Measurements from ENCODE around the gene IKZF3.

IKZF3 gene

GRCh38 chr17:39769974-39770587 is 94.0 kb downstream of the IKZF3 start (continued):
- no peak for TF ChIP-seq ZSCAN18 (tag by site-specific recombination; IDR thresholded peaks at IDR 0.05)
- TF ChIP-seq ZNF529 (tag by site-specific recombination; IDR thresholded peaks at IDR 0.05; ENCODE audit: insufficient replicate concordance), result no peak
- peak; percentile 68; the same call in 1 of the 2 replicates for TF ChIP-seq ZNF792 (tag by site-specific recombination; IDR thresholded peaks at IDR 0.05)
- peak; percentile 75 for TF ChIP-seq KLF10 (tag by site-specific recombination; IDR thresholded peaks at IDR 0.05)
- TF ChIP-seq BCL11B (tag by site-specific recombination; IDR thresholded peaks at IDR 0.05; ENCODE audit: low read depth), result peak; percentile 83
- TF ChIP-seq, protein P1, sequence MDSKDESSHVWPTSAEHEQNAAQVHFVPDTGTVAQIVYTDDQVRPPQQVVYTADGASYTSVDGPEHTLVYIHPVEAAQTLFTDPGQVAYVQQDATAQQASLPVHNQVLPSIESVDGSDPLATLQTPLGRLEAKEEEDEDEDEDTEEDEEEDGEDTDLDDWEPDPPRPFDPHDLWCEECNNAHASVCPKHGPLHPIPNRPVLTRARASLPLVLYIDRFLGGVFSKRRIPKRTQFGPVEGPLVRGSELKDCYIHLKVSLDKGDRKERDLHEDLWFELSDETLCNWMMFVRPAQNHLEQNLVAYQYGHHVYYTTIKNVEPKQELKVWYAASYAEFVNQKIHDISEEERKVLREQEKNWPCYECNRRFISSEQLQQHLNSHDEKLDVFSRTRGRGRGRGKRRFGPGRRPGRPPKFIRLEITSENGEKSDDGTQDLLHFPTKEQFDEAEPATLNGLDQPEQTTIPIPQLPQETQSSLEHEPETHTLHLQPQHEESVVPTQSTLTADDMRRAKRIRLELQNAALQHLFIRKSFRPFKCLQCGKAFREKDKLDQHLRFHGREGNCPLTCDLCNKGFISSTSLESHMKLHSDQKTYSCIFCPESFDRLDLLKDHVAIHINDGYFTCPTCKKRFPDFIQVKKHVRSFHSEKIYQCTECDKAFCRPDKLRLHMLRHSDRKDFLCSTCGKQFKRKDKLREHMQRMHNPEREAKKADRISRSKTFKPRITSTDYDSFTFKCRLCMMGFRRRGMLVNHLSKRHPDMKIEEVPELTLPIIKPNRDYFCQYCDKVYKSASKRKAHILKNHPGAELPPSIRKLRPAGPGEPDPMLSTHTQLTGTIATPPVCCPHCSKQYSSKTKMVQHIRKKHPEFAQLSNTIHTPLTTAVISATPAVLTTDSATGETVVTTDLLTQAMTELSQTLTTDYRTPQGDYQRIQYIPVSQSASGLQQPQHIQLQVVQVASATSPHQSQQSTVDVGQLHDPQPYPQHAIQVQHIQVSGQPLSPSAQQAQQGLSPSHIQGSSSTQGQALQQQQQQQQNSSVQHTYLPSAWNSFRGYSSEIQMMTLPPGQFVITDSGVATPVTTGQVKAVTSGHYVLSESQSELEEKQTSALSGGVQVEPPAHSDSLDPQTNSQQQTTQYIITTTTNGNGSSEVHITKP (tag by site-specific recombination; IDR thresholded peaks at IDR 0.05), result peak; percentile 65
- TF ChIP-seq, protein P2, sequence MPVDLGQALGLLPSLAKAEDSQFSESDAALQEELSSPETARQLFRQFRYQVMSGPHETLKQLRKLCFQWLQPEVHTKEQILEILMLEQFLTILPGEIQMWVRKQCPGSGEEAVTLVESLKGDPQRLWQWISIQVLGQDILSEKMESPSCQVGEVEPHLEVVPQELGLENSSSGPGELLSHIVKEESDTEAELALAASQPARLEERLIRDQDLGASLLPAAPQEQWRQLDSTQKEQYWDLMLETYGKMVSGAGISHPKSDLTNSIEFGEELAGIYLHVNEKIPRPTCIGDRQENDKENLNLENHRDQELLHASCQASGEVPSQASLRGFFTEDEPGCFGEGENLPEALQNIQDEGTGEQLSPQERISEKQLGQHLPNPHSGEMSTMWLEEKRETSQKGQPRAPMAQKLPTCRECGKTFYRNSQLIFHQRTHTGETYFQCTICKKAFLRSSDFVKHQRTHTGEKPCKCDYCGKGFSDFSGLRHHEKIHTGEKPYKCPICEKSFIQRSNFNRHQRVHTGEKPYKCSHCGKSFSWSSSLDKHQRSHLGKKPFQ (tag by site-specific recombination; IDR thresholded peaks at IDR 0.05), result peak; percentile 98
- TF ChIP-seq ZXDB (tag by site-specific recombination; IDR thresholded peaks at IDR 0.05), result peak; percentile 97
- TF ChIP-seq ZEB2 (tag by site-specific recombination; IDR thresholded peaks at IDR 0.05), result peak; percentile 77
- TF ChIP-seq ZNF664 (tag by site-specific recombination; IDR thresholded peaks at IDR 0.05), result peak; percentile 69; the same call in 1 of the 2 replicates
- TF ChIP-seq ZNF366 (tag by site-specific recombination; conservative IDR thresholded peaks at IDR 0.05), result peak; percentile 99
- TF ChIP-seq ZNF510 (tag by site-specific recombination; IDR thresholded peaks at IDR 0.05; ENCODE audit: insufficient replicate concordance), result no peak
- no peak for TF ChIP-seq HOXC10 (CRISPR knock-in tag; IDR thresholded peaks at IDR 0.05)
- no peak for TF ChIP-seq ZNF747 (tag by site-specific recombination; IDR thresholded peaks at IDR 0.05)
- TF ChIP-seq ZNF37A (tag by site-specific recombination; IDR thresholded peaks at IDR 0.05), result no peak
- no peak for TF ChIP-seq ZBTB26 (tag by site-specific recombination; optimal IDR thresholded peaks at IDR 0.05)
- TF ChIP-seq ZNF670 (tag by site-specific recombination; IDR thresholded peaks at IDR 0.05; ENCODE audit: low read depth), result no peak
- TF ChIP-seq PRDM1 (tag by site-specific recombination; IDR thresholded peaks at IDR 0.05), result peak; percentile 95
- TF ChIP-seq TRIM28 (IDR thresholded peaks at IDR 0.05; ENCODE audit: borderline replicate concordance, low read length), result peak; percentile 87
- TF ChIP-seq ZNF624 (tag by site-specific recombination; IDR thresholded peaks at IDR 0.05), result no peak
- TF ChIP-seq ZNF239 (tag by site-specific recombination; IDR thresholded peaks at IDR 0.05), result peak; percentile 31; the same call in 1 of the 2 replicates
- no peak for TF ChIP-seq ZNF785 (tag by site-specific recombination; IDR thresholded peaks at IDR 0.05)
- TF ChIP-seq, protein P3, sequence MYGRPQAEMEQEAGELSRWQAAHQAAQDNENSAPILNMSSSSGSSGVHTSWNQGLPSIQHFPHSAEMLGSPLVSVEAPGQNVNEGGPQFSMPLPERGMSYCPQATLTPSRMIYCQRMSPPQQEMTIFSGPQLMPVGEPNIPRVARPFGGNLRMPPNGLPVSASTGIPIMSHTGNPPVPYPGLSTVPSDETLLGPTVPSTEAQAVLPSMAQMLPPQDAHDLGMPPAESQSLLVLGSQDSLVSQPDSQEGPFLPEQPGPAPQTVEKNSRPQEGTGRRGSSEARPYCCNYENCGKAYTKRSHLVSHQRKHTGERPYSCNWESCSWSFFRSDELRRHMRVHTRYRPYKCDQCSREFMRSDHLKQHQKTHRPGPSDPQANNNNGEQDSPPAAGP (tag by site-specific recombination; IDR thresholded peaks at IDR 0.05), result peak; percentile 99
- TF ChIP-seq ZNF580 (tag by site-specific recombination; IDR thresholded peaks at IDR 0.05), result peak; percentile 99
- peak; percentile 98 for TF ChIP-seq ZBTB44 (tag by site-specific recombination; IDR thresholded peaks at IDR 0.05)
- TF ChIP-seq ZNF391 (tag by site-specific recombination; IDR thresholded peaks at IDR 0.05; ENCODE audit: borderline replicate concordance, low read depth), result peak; percentile 97
- 0 out of 2 replicates have a peak, but pooled peaks have one; percentile 73 for TF ChIP-seq ZNF324 (tag by site-specific recombination; IDR thresholded peaks at IDR 0.05)
- peak; percentile 84; the same call in 1 of the 2 replicates for TF ChIP-seq ZNF626 (tag by site-specific recombination; IDR thresholded peaks at IDR 0.05)
